Mammary epithelial cell (primary cell): Measurements from ENCODE around the gene FAM210A.

Experiments
- EZH2 ChIP-seq: IDR thresholded peaks from 2 replicates; pipeline ENCODE4 v1.6.1; 2012; ENCODE audit warnings: low read length, inconsistent platforms, borderline replicate concordance
- TF ChIP-seq, protein P1 (sequence below), 2 donors: IDR thresholded peaks in 1 of 2; conservative IDR thresholded peaks in 1 of 2; 2 replicates each; pipeline ENCODE4 v1.5.1; 2011 to 2012; ENCODE audit warnings: inconsistent platforms in 2 of 2, low read length in 2 of 2, mild to moderate bottlenecking in 2 of 2, control low read depth in 1 of 2, low read depth in 1 of 2; ENCODE audit not compliant: insufficient read depth in 1 of 2; ENCODE audit errors: extremely low read depth in 1 of 2

DNA sequence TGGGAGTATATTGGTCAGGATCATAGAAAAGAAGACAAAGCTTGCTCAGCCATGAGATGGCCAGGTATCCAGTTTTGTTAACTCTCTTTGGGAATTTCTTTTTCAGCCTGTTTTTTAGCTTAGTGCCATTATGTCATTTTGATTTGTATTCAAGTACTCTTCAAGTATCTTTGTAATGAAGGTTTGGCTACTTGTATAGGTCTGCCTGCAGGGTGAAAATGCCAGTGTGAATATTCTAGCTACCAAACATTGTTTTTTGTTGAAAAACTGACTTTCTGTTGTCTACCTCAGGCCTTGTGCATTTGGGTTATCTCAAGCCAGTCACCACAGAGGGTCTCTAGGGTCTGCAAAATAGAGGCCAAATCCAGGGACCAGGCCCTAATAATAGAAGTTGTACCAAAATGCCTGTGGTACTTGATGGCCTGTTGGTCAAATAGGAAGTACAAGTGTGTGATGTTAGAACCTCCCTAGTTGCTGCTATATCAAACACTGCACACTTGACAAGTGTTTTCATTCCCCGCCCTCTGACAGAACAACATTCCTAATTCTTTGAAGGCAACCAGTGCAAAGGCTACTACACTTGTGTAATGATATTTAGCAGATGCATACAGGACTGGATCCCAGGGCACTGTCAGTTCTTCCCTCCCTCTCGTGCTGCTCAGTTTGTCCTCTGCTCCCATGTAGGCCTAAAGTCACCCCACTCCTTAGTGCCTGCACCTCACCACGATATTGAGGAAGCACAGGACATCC is 36.5 kb upstream of the FAM210A start:
- TF ChIP-seq, protein P1, sequence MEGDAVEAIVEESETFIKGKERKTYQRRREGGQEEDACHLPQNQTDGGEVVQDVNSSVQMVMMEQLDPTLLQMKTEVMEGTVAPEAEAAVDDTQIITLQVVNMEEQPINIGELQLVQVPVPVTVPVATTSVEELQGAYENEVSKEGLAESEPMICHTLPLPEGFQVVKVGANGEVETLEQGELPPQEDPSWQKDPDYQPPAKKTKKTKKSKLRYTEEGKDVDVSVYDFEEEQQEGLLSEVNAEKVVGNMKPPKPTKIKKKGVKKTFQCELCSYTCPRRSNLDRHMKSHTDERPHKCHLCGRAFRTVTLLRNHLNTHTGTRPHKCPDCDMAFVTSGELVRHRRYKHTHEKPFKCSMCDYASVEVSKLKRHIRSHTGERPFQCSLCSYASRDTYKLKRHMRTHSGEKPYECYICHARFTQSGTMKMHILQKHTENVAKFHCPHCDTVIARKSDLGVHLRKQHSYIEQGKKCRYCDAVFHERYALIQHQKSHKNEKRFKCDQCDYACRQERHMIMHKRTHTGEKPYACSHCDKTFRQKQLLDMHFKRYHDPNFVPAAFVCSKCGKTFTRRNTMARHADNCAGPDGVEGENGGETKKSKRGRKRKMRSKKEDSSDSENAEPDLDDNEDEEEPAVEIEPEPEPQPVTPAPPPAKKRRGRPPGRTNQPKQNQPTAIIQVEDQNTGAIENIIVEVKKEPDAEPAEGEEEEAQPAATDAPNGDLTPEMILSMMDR (conservative IDR thresholded peaks at IDR 0.05 in 1 of 2, IDR thresholded peaks at IDR 0.05 in 1 of 2; ENCODE audit: extremely low read depth in 1 of 2, insufficient read depth in 1 of 2, low read depth in 1 of 2, low read length in 2 of 2) = no peak
- TF ChIP-seq EZH2 = no peak
